Measurements from ENCODE around the gene ZFYVE27. TPM values are rescaled to one million over a fixed set of nuclear protein-coding genes. Genes with fewer than 3 reads are reported as not detected.
"Not testable (repeated sequence)": the region's sequence is repeated elsewhere in the genome, so short reads cannot be mapped to it uniquely, and the experiment has no call there.

The ZFYVE27 gene, protein sequence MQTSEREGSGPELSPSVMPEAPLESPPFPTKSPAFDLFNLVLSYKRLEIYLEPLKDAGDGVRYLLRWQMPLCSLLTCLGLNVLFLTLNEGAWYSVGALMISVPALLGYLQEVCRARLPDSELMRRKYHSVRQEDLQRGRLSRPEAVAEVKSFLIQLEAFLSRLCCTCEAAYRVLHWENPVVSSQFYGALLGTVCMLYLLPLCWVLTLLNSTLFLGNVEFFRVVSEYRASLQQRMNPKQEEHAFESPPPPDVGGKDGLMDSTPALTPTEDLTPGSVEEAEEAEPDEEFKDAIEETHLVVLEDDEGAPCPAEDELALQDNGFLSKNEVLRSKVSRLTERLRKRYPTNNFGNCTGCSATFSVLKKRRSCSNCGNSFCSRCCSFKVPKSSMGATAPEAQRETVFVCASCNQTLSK
- total RNA-seq: 29.4 TPM
- long read RNA-seq, transcript ZFYVE27-203 (12 exons, 2,997 nt): major isoform, 9 of 100 reads
- long read RNA-seq, partial matches to known transcripts: 6 of 100 reads
- long read RNA-seq, other reads (novel, unspliced or antisense): 82 of 100 reads

DNA sequence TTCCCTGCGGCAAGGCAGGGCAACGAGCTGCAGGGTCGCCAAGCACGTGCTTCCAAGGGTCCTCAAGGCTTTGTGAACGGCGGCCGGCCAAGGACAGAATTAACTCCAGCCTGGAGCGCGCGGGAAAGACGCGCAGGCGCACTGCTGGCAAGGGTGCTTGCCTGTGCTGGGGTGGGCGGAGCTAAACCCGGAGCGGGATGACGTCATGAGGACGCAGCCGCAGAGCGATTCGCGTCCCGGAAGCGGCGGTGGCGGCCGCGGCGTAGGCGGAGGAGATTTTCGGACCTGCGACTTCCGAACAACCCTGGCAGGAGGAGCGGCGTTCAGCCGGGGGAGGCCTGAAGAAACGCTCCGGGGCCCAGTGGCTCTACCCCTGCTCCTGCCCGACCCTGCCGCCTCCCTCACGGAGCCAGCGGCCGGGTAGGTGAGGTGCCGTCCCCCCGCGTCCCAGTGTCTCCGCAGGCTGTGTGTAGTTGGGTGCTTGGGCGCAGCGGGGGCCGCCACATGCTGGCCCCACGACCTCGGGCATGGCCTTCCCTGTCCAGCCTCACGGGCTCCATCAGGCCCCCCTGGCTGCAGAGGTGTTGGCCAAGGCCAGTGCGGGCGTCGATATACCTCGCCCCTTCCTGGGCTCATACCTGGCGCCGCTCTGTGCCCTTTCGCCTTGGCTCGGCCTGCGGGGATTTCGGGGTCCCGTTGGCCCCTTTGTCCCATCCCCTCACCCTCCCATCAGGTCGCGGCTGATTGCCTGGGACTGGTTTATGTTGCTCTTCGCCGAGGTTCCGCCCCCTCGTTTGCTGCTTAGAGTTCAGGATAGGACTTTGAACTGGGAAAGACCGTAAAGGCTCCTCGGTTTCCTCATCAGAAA, at the start of gene ZFYVE27:
ZFYVE27 (plus strand) TSS at position 227 of the 868 bp plus-strand sequence. CDS start 1,350 bp downstream, outside the sequence.
- TF ChIP-seq, protein P1, sequence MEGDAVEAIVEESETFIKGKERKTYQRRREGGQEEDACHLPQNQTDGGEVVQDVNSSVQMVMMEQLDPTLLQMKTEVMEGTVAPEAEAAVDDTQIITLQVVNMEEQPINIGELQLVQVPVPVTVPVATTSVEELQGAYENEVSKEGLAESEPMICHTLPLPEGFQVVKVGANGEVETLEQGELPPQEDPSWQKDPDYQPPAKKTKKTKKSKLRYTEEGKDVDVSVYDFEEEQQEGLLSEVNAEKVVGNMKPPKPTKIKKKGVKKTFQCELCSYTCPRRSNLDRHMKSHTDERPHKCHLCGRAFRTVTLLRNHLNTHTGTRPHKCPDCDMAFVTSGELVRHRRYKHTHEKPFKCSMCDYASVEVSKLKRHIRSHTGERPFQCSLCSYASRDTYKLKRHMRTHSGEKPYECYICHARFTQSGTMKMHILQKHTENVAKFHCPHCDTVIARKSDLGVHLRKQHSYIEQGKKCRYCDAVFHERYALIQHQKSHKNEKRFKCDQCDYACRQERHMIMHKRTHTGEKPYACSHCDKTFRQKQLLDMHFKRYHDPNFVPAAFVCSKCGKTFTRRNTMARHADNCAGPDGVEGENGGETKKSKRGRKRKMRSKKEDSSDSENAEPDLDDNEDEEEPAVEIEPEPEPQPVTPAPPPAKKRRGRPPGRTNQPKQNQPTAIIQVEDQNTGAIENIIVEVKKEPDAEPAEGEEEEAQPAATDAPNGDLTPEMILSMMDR (IDR thresholded peaks at IDR 0.05): no peak
- Histone ChIP-seq H3K36me3 (peaks cover 26% of the 10 kb centered on the region), H3K4me3 (peak within 1 kb of the TSS; percentile 99), H3K27ac (peak within 1 kb of the TSS; percentile 98), H3K9me3 (no peaks in the 10 kb centered on the region), H3K27me3 (no peaks in the 10 kb centered on the region), H3K4me1 (peaks cover 17% of the 10 kb centered on the region)
- DNase-seq (peak; percentile 99), ATAC-seq (peak; percentile 96)
- intact Hi-C loops (cut with DNase I): loop anchor here (10.0 kb wide), 1 partner anchor 62 kb away; no protein-coding TSS in a partner anchor

DNA sequence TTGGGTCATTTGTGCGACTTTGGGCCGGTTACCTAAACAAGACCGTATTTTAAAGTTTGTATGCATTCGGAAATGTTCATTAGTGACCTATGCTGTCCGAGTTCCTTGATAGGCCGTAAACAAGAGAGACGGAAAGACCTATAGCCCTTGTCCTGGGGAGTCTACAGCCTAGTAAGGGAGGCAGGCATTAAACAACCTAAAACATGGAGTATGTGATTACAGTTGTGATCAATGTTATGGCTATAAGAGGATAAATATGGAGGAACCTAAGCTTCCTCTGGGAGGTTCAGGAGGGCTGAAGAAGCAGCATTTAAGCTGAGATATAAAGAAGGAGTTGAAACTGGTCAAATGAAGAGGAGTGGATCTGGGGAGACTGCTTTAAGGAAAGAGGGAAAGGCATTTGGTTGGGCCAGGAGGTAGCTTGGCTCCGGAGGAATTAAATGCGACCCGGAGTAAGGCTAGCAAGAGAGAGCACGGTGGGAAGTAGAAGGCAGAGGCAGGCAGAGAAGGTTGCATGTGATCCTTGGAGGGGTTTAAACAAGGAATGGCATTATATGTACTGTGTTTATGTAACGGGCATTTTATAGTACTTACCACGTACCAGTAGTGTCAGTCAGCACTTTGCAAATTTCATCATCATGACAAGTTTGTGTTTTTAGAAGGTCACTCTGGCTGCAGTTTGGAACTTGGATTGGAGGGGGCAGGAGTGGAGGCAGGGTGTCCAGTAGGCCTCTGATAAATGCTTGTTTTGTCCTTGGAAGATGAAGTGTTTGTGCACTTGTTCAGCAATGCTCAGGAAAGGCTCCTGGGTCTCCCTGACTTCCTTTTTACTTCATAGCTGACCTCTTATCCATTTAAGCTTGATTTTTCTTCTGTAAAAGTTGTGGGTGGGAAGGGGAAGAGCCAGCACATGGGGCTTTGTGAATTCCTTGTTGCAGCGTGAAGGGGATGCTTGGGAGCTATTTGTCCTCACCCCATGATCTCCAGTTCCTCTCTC, 48.8 kb upstream of the ZFYVE27 start:
- intact Hi-C loops (cut with DNase I): no loop called here
- DNase-seq: no peak
- Histone ChIP-seq H3K4me1 (peaks cover 48% of the 10 kb centered on the region), H3K27ac (peak overlapping the region; percentile 92), H3K4me3 (peak overlapping the region; percentile 68), H3K36me3 (no peaks in the 10 kb centered on the region), H3K9me3 (no peaks in the 10 kb centered on the region), H3K27me3 (no peaks in the 10 kb centered on the region)
- TF ChIP-seq, protein P1 (IDR thresholded peaks at IDR 0.05): no peak
- peak; percentile 1 for ATAC-seq

DNA sequence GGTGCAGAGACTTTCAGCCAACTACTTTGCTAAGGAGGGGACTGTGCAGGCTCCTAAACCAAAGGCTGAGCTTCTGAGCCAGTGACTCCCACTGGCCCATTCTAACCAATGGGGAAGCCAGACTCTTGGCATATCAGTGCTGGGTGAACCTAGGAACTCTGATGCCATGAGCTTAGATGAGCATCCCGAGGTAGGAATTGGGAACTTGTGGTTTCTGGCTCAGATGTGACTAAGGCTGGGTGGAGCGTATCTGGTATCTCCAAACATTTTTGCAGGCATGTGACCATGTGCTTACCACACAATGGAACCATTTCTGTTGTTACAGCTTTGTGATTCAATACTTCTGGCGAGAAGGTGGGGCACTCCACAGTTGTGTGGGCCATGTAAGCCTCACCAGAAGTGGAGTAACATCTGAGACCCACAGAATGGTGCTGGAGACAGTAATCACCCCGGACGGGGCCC, 47.3 kb upstream of the ZFYVE27 start:
- Histone ChIP-seq H3K4me1 (peaks cover 33% of the 10 kb centered on the region), H3K27ac (peak overlapping the region; percentile 92), H3K4me3 (no peak overlapping the region), H3K36me3 (no peaks in the 10 kb centered on the region), H3K27me3 (no peaks in the 10 kb centered on the region), H3K9me3 (no peaks in the 10 kb centered on the region)
- TF ChIP-seq, protein P1 (IDR thresholded peaks at IDR 0.05): no peak
- DNase-seq: no peak
- ATAC-seq: peak; percentile 36
- intact Hi-C loops (cut with DNase I): no loop called here

DNA sequence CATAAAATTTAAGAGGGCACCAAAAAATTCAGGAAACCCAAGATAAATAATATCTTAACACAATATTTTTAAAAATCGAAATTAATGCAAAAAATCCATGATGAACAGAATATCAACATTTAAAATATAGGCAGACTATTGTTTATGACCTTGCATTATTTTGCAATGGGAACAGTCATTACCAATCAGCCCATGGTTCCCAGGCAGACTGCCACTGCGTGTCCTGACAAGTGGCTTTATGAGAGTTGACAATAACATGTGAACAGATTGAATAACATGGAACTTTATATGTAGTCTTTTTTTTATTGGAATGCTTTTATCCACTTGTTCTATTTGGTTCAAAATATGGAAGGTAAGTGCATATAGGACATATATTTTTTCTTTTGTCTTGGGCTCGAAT, 46.8 kb upstream of the ZFYVE27 start:
- DNase-seq (no peak), ATAC-seq (no peak)
- no peak overlapping the region for H3K4me3 ChIP-seq
- H3K36me3 ChIP-seq: no peaks in the 10 kb centered on the region
- peak overlapping the region; percentile 8 for H3K27ac ChIP-seq
- TF ChIP-seq, protein P1 (IDR thresholded peaks at IDR 0.05): no peak
- peaks cover 29% of the 10 kb centered on the region for H3K4me1 ChIP-seq
- no peaks in the 10 kb centered on the region for H3K27me3 ChIP-seq
- H3K9me3 ChIP-seq: no peaks in the 10 kb centered on the region
- intact Hi-C loops (cut with DNase I): no loop called here

DNA sequence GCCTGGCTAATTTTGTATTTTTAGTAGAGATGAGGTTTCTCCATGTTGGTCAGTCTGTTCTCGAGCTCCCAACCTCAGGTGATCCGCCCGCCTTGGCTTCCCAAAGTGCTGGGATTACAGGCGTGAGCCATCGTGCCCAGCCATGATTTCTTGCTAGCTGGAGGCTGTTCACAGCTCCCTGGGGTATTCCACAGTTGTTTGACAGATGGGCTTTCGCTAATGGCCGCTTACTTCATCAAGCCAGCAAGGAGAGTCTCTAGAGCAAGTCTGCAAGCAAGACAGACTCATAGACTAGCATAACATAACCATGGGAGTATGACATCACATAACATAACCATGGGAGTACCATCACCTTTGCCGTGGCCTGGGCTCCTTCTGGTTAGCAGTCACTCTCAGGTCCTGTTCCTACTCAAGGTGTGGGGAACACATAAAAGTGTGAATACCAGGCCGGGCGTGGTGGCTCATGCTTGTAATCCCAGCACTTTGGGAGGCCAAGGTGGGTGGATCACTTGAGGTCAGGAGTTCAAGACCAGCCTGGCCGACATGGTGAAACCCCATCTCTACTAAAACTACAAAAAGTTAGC, 38.8 kb upstream of the ZFYVE27 start:
- H3K4me1 ChIP-seq; intact Hi-C loops (cut with DNase I); DNase-seq; H3K27ac ChIP-seq; ATAC-seq; H3K27me3 ChIP-seq; H3K36me3 ChIP-seq; H3K9me3 ChIP-seq; H3K4me3 ChIP-seq: not testable (repeated sequence)

All from upper lobe of right lung (tissue), 1 donor.